Subcutaneous adipose tissue (tissue), 4 donors: ENCODE measurements around the gene ARID1B. TPM values are rescaled to one million over a fixed set of nuclear protein-coding genes. Genes with fewer than 3 reads are reported as not detected.

ENCODE experiments used
- total RNA-seq, 4 donors: library from RNA; depleted of rRNA; stranded (reverse); fragments of >200 nt; gene quantifications; one replicate each; pipeline ENCODE4 v1.1.0, GENCODE V29; 2016
- TF ChIP-seq, protein P1 (sequence below): fragments of 450-650 bp; IDR thresholded peaks from one replicate; pipeline ENCODE4 v1.5.1; 2016; ENCODE audit warnings: low read depth, mild to moderate bottlenecking, control low read depth, antibody characterized with exemption, moderate library complexity

Gene ARID1B
- total RNA-seq, 4 donors from 2014 or later = 93.8 to 137 (median 104) TPM

DNA sequence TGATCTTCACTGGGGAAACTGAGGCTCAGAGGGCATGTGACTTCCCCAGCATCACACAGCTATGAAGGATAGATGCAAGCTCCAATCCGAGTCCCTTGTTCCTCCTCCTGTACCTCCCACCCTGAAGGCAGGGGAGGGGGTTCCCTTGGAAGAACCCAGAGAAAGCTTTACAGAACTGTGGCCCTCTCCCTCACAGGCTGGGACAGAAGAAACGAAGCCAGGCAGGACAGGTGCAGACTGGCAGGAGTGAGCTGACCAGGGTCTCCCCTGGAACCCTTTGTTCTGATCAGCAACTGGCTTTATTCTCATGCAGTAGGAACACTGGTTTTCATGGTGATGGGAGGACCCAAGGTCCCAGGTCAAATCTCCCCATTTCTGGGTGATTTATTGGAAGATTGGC is 456.0 kb downstream of the ARID1B start:
- TF ChIP-seq, protein P1, sequence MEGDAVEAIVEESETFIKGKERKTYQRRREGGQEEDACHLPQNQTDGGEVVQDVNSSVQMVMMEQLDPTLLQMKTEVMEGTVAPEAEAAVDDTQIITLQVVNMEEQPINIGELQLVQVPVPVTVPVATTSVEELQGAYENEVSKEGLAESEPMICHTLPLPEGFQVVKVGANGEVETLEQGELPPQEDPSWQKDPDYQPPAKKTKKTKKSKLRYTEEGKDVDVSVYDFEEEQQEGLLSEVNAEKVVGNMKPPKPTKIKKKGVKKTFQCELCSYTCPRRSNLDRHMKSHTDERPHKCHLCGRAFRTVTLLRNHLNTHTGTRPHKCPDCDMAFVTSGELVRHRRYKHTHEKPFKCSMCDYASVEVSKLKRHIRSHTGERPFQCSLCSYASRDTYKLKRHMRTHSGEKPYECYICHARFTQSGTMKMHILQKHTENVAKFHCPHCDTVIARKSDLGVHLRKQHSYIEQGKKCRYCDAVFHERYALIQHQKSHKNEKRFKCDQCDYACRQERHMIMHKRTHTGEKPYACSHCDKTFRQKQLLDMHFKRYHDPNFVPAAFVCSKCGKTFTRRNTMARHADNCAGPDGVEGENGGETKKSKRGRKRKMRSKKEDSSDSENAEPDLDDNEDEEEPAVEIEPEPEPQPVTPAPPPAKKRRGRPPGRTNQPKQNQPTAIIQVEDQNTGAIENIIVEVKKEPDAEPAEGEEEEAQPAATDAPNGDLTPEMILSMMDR = no peak

DNA sequence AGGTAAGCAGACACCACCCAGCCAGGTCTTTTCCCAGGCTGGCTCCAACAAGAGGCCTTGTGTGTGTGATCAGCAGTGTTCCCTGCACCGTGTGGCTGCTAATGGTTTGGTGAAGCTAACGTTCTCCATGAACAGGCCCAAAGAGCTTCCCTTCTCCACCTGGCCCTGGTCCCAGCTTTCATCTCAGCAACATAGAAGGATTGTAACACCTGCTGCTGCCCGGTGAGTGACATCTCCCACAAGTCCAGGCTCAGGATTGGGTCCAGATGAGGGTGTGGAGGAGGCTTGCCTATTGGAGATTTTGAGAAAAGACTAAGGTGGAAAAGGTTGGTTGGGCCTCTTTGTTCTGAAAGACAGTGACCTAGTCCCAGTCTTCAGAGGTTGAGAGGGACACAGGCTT is 456.5 kb downstream of the ARID1B start:
- TF ChIP-seq, protein P1 = no peak

DNA sequence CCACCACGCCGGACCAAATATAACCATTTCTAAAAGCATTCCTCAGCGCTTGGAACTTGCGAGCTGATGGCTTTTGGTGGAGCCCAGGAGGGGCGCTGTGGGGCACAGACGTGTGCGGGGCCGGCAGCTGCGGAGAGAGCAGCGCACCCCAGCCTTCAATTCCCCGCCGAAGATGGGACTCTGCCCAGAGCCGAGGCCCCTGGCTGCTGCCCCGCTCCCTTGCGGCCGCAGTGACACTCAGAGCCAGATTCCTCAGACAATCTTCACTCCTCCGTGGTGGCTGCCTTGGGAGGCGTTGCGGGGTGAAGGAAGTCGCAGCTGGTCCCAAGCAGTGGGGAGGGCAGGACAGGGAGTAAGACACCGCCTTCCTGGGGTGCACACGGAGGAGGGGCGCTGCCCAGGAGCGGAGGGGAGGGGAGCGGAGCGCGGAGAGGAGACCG is 458.4 kb downstream of the ARID1B start:
- TF ChIP-seq, protein P1 = no peak

DNA sequence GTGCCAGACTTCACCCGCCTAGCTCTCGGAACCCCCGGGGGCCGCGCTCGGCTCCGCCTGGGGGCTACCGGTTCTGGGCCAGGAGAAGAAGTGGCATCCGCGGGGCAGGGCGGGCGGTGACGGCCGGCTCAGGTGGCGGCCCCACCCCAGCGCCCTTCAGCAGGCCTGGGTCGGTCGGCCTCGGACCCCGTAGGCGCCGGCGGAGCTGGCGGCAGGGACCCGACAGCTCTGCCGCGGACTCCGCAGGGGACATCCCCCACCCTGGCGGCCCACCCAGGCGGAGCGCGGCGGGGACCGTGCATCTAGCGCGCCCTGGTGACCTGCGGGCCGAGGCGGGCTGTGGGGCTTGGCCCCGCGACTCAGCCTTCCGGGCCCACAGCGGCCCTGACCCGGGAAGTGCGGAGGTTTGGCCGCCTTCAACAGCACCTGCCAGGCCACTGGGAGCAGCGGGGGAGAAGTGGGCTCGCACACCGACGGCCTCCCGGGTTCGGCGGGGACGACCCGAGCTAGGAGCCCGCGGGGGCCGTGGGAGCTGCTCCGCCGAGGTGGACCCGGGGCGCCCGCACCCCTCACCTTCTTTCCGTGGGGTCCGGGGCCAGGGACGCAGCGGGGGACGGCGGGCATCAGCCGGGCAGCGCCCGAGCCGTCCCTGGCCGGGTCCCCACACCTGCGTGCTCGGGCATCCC is 459.0 kb downstream of the ARID1B start:
- TF ChIP-seq, protein P1 = no peak

DNA sequence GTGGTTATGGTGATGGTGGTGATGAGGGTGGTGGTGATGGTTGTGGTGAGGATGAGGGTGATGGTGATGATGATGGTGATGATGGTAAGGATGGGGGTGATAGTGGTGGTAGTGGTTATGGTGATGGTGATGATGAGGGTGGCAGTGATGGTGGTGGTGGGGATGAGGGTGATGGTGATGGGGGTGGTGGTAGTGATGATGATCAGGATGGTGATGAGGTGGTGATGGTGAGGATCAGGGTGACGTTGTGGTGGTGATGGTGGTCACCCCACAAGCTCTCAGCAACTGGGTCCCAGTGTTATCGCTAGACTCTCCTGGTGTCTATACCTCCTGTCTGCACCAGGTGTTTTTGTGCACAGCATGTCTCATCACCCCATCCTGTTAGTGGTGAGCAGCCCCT is 461.2 kb downstream of the ARID1B start:
- TF ChIP-seq, protein P1 = no peak

DNA sequence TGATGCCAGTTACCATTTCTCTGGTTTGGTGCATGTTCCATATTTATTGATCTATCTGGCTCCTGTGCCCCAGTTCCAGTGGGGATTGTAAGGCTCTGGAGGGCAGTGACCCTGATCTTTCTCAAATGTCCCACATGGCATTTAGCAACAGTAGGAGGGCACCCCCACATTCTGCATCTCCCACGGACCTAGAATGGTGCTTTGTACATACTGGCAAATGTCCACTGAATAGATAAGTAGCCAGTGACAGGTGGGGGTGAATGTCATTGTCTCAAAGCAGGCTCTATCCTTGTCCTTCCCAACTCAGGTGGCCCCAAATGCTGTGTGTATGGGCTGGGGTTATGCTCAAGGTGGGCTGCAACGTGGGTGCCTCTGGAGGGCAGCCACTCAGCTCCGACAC is 462.0 kb downstream of the ARID1B start:
- TF ChIP-seq, protein P1 = no peak

DNA sequence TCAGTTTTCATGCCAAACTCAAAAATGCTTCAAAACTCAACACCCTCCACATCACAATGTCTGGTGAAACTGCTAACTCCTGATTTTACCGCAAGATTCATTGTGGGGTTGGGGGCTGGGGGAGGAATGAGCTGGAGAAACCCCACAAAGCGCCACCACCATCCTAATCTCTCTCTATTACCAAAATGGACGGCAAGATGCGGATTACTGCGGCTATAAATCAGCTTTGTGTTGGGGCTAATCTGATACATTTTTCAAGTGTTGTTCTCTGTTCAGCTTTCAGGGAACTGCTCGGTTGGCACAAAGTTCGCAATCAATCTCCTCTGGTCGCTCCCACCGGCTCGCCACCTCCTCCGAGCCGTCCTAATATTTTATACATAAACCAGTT is 462.5 kb downstream of the ARID1B start:
- TF ChIP-seq, protein P1 = no peak
